Measurements from ENCODE around the gene NRAP. TPM values are rescaled to one million over a fixed set of nuclear protein-coding genes. Genes with fewer than 3 reads are reported as not detected.

The NRAP gene
- total RNA-seq: not detected in 2 replicates

DNA sequence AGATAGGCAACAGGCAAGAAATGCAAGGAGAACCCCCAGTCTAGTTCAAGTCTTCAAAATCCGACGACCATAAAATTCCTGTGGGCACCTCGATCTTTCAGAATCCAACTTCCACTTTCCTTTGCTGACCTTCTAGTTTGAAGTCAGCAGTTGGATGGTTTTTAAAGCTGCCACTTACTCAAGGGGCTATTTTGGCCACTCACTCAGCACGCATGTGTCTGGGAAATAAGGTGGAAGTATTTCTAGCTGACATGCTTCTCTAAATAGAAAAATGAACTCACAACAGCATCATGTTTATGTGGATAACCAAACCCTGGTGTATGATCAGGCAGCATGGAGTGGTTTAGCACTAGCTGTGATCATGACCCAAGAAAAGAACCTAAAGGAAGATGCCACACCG lies at the start of gene NRAP:
NRAP (minus strand) TSS at position 134 of the 400 bp plus-strand sequence. CDS start 159 bp downstream, outside the sequence.

GRCh38 chr10:113679463-113680189 lies 15.8 kb upstream of the NRAP start, which contains the start of gene CASP7:
Gene CASP7 (plus strand): TSS chr10:113679912. CDS start chr10:113697494, 17,582 bp downstream.

DNA sequence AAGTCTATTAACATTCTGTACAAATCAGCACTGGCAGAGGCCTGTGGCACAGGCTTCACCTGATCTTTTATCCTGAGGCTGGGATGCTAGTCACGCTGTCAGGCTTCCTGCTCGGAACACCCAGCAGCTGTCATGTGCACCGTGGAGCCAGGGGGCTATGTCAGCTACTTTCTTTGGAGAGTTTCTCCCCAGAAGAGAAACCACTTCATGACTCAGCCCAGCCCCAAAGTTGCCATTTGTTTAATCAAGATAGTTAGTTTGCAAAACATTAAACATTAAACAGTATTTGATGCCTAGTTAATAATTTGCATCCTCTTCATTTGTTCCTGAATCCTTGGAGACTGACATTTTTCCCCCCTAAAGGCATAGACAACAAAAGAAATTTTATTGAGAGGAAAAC lies 111.1 kb downstream of the NRAP start, which contains the start of gene HABP2:
HABP2 (plus strand) TSS at position 353 of the 400 bp plus-strand sequence. CDS start 69 bp downstream, outside the sequence.

Other genes with a start within 250 kb of the NRAP start
- under 0.01 and 0.19 TPM in 2 replicates for gene HABP2, start 111.0 kb downstream of the NRAP start, total RNA-seq
- 24.2 and 25.7 TPM in 2 replicates for gene CASP7, start 15.9 kb upstream of the NRAP start, total RNA-seq
- not detected in 2 replicates for gene PLEKHS1, start 87.6 kb upstream of the NRAP start, total RNA-seq
- 5.6 and 6.7 TPM in 2 replicates for gene DCLRE1A, start 190.0 kb upstream of the NRAP start, total RNA-seq
- gene NHLRC2, start 190.6 kb upstream of the NRAP start, total RNA-seq: 10.1 and 11.5 TPM in 2 replicates